ENCODE results near the gene CLDN15. TPM values are rescaled to one million over a fixed set of nuclear protein-coding genes. Genes with fewer than 3 reads are reported as not detected.
"Not testable (repeated sequence)": the region's sequence is repeated elsewhere in the genome, so short reads cannot be mapped to it uniquely, and the experiment has no call there.

Gene CLDN15
- total RNA-seq, 1 donor from 2014 or later, result 7.5 TPM

GRCh38 chr7:101200504-101200861 is 37.1 kb downstream of the CLDN15 start:
- no peak for DNase-seq (ENCODE audit: low spot score)

- not testable (repeated sequence) for DNase-seq (ENCODE audit: low spot score)
Observed at GRCh38 chr7:101199522-101199921, 38.1 kb downstream of the CLDN15 start.

- DNase-seq (ENCODE audit: low spot score), result no peak
Observed at GRCh38 chr7:101198476-101198875, 39.1 kb downstream of the CLDN15 start.

- no peak for DNase-seq (ENCODE audit: low spot score)
Observed at GRCh38 chr7:101197991-101198390, 39.6 kb downstream of the CLDN15 start.

- no peak for DNase-seq (ENCODE audit: low spot score)
Observed at GRCh38 chr7:101195884-101196283, 41.7 kb downstream of the CLDN15 start.

GRCh38 chr7:101189109-101189508 is 48.5 kb downstream of the CLDN15 start:
- DNase-seq (ENCODE audit: low spot score), result no peak

GRCh38 chr7:101186844-101187428 is 50.7 kb downstream of the CLDN15 start:
- DNase-seq (ENCODE audit: low spot score), result no peak

GRCh38 chr7:101186194-101186593 is 51.4 kb downstream of the CLDN15 start:
- no peak for DNase-seq (ENCODE audit: low spot score)

- no peak for DNase-seq (ENCODE audit: low spot score)
Observed at GRCh38 chr7:101185258-101185839, 52.3 kb downstream of the CLDN15 start.

Other genes starting within 250 kb of the CLDN15 start
- gene MUC17, start 217.7 kb downstream of the CLDN15 start, total RNA-seq (ENCODE audit: insufficient read depth, low replicate concordance), result 1.7 TPM
- 22.4 TPM for gene TRIM56, start 152.3 kb downstream of the CLDN15 start, total RNA-seq (ENCODE audit: insufficient read depth, low replicate concordance)
- 152 TPM for gene SERPINE1, start 110.7 kb downstream of the CLDN15 start, total RNA-seq (ENCODE audit: insufficient read depth, low replicate concordance)
- gene AP1S1, start 83.3 kb downstream of the CLDN15 start, total RNA-seq (ENCODE audit: insufficient read depth, low replicate concordance), result 43.6 TPM
- gene VGF, start 72.2 kb downstream of the CLDN15 start, total RNA-seq (ENCODE audit: insufficient read depth, low replicate concordance), result not detected
- gene NAT16, start 57.5 kb downstream of the CLDN15 start, total RNA-seq (ENCODE audit: insufficient read depth, low replicate concordance), result 1.2 TPM
- gene MOGAT3, start 36.8 kb downstream of the CLDN15 start, total RNA-seq (ENCODE audit: insufficient read depth, low replicate concordance), result 3.9 TPM
- gene PLOD3, start 20.2 kb downstream of the CLDN15 start, total RNA-seq (ENCODE audit: insufficient read depth, low replicate concordance), result 32.7 TPM
- 56.3 TPM for gene ZNHIT1, start 19.6 kb downstream of the CLDN15 start, total RNA-seq (ENCODE audit: insufficient read depth, low replicate concordance)
- gene FIS1, start 7.3 kb upstream of the CLDN15 start, total RNA-seq (ENCODE audit: insufficient read depth, low replicate concordance), result 179 TPM
- gene IFT22, start 84.0 kb upstream of the CLDN15 start, total RNA-seq (ENCODE audit: insufficient read depth, low replicate concordance), result 11.3 TPM
- 1.4 TPM for gene COL26A1, start 125.1 kb upstream of the CLDN15 start, total RNA-seq (ENCODE audit: insufficient read depth, low replicate concordance)

Data from umbilical cord (tissue), 2 donors.